Suprapubic skin (tissue), 4 donors: Measurements from ENCODE around the gene SEC14L2. TPM values are rescaled to one million over a fixed set of nuclear protein-coding genes. Genes with fewer than 3 reads are reported as not detected.

ENCODE experiments used
- DNase-seq, 2 donors: peaks; one replicate each; pipeline ENCODE4 v3.0.0-alpha.2; 2019; ENCODE audit warnings: low spot score in 2 of 2
- H3K27ac ChIP-seq: fragments of 200-600 bp; sonication (generic); one replicate; pipeline ENCODE4 v1.5.1; 2019
- H3K27me3 ChIP-seq: fragments of 200-600 bp; sonication (generic); one replicate; pipeline ENCODE4 v1.5.1; 2019
- H3K36me3 ChIP-seq: fragments of 200-600 bp; sonication (generic); one replicate; pipeline ENCODE4 v1.5.1; 2019
- H3K4me1 ChIP-seq: fragments of 200-600 bp; sonication (generic); one replicate; pipeline ENCODE4 v1.5.1; 2019
- H3K4me3 ChIP-seq: fragments of 200-600 bp; sonication (generic); one replicate; pipeline ENCODE4 v1.5.1; 2019; ENCODE audit warnings: mild to moderate bottlenecking
- H3K9me3 ChIP-seq: fragments of 200-600 bp; sonication (generic); one replicate; pipeline ENCODE4 v1.5.1; 2019
- CTCF ChIP-seq, 2 donors: fragments of 200-600 bp in 1 of 2; fragments of 450-650 bp in 1 of 2; sonication (generic) in 1 of 2; IDR thresholded peaks; one replicate each; pipeline ENCODE4 v1.5.1; 2016 to 2019; ENCODE audit warnings: antibody characterized with exemption in 2 of 2, mild to moderate bottlenecking in 1 of 2, moderate library complexity in 1 of 2
- EP300 ChIP-seq: sonication (generic); formaldehyde crosslinking; IDR thresholded peaks from one replicate; pipeline ENCODE4 v1.6.1; 2017; ENCODE audit warnings: antibody characterized with exemption
- POLR2A ChIP-seq, 2 donors: fragments of 450-650 bp; IDR thresholded peaks; one replicate each; pipeline ENCODE4 v1.6.1; 2017; ENCODE audit warnings: antibody characterized with exemption in 2 of 2, mild to moderate bottlenecking in 2 of 2, moderate library complexity in 2 of 2
- POLR2AphosphoS5 ChIP-seq, 3 donors: sonication (generic); formaldehyde crosslinking; IDR thresholded peaks; one replicate each; pipeline ENCODE4 v1.6.1; 2017; ENCODE audit warnings: antibody characterized with exemption in 3 of 3
- WGBS: methylation state at CpG from one replicate; pipeline ENCODE4 v1.1.5; 2018; 5-methylcytosine and 5-hydroxymethylcytosine counted together
- total RNA-seq, 4 donors: library from RNA; depleted of rRNA; stranded (reverse); fragments of >200 nt; gene quantifications; one replicate each; pipeline ENCODE4 v1.1.0, GENCODE V29; 2016

SEC14L2 gene
- 10 to 100 TPM in 3 of 4 donors, 1 to 10 TPM in 1; 8.9 to 19.9 (median 13.5) TPM for total RNA-seq

DNA sequence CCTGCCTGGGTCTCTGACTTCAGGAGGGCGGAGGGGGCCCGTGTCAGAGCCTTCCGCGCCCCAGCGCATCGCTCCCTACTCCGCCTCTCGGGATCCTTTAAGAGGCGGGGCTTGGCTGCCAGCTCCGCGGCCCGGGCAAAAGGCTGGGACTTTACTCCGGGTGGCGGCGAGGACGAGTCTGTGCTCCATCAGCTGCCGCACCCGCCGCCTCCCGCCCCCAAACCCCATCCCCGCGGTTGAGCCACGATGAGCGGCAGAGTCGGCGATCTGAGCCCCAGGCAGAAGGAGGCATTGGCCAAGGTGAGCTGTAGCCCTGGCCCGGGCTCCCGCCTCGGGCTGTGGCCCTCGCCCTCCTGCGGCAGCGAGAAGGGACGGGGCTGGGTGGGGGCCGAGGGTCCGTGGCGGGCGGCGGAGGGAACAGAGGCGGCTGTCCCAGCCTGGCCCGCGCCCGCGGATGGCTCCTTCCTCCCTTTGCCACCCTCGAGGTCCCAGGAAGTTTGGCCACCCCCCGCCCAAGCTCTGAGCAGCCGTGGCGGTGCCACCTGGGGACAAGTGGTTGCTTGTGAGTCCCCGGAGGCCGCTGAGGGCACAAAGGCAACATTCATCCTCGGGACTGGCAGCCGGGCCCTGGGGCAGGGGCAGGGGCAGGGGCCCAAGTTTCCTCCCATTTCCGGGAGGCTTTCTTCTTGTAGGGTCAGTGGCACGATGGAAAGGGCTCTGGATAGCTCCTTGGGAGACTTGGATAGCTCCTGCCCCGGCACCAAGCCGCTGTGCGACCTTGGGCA is at the start of gene SEC14L2:
TSS of gene SEC14L2 (plus strand) at position 148 of the 785 bp plus-strand sequence. CDS start at position 247, 99 bp downstream.
- peak within 1 kb of the TSS; percentile 71 for H3K27ac ChIP-seq
- peak; percentile 81 to 89 for DNase-seq
- H3K4me3 ChIP-seq: peak within 1 kb of the TSS; percentile 64
- peaks cover 38% of the 10 kb centered on the region for H3K4me1 ChIP-seq
- WGBS: 0% methylated on average over 21 of the region's 56 CpGs
- TF ChIP-seq POLR2AphosphoS5 (IDR thresholded peaks at IDR 0.05): no peak
- no peak for TF ChIP-seq EP300
- TF ChIP-seq CTCF (IDR thresholded peaks at IDR 0.05): no peak
- no peak for TF ChIP-seq POLR2A (IDR thresholded peaks at IDR 0.05)
- H3K9me3 ChIP-seq: no peaks in the 10 kb centered on the region
- H3K36me3 ChIP-seq: no peaks in the 10 kb centered on the region
- H3K27me3 ChIP-seq: no peaks in the 10 kb centered on the region

- Histone ChIP-seq H3K9me3 (no peaks in the 10 kb centered on the region), H3K27me3 (no peaks in the 10 kb centered on the region), H3K27ac (no peak overlapping the region), H3K36me3 (peaks cover 86% of the 10 kb centered on the region), H3K4me3 (no peak overlapping the region), H3K4me1 (peaks cover 8% of the 10 kb centered on the region)
- TF ChIP-seq CTCF (IDR thresholded peaks at IDR 0.05) (no peak), EP300 (no peak), POLR2A (IDR thresholded peaks at IDR 0.05) (no peak), POLR2AphosphoS5 (IDR thresholded peaks at IDR 0.05) (no peak)
- DNase-seq: no peak
- WGBS: 70% methylated on average over 5 of the region's 5 CpGs
These were observed 49.4 kb upstream of the SEC14L2 start for GRCh38 chr22:30347255-30347892.

- H3K4me1 ChIP-seq: peaks cover 8% of the 10 kb centered on the region
- no peaks in the 10 kb centered on the region for H3K9me3 ChIP-seq
- no peak for DNase-seq
- no peak overlapping the region for H3K4me3 ChIP-seq
- peak overlapping the region; percentile 23 for H3K27ac ChIP-seq
- TF ChIP-seq EP300 (no peak), POLR2A (IDR thresholded peaks at IDR 0.05) (no peak), CTCF (IDR thresholded peaks at IDR 0.05) (no peak), POLR2AphosphoS5 (IDR thresholded peaks at IDR 0.05) (no peak)
- WGBS: 68% methylated on average over 4 of the region's 4 CpGs
- peaks cover 83% of the 10 kb centered on the region for H3K36me3 ChIP-seq
- no peaks in the 10 kb centered on the region for H3K27me3 ChIP-seq
These were observed 48.4 kb upstream of the SEC14L2 start for GRCh38 chr22:30348404-30348803.

DNA sequence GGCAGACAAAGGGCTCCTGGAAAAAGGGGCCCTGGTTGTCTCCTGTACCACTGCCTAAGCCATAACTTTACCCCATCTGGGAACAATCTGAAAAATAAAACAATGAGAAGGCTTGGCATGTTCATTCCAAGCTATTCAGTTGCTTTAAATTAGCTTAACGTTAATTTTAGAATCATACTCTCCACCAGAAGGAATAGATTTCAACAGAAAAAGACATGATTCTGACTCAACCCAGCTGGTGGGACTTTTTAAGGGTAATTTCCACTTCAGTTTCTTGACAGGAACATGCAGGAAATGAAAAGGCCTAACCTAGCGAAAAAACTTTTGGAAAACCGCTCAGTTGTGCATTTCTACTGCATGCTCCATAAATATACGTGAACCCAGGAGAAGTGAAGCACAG is 48.0 kb upstream of the SEC14L2 start:
- no peak overlapping the region for H3K4me3 ChIP-seq
- DNase-seq: no peak
- whole genome bisulfite sequencing: 61% methylated on average over 4 of the region's 4 CpGs
- no peak for TF ChIP-seq POLR2A (IDR thresholded peaks at IDR 0.05)
- TF ChIP-seq CTCF (IDR thresholded peaks at IDR 0.05): no peak
- TF ChIP-seq POLR2AphosphoS5 (IDR thresholded peaks at IDR 0.05): no peak
- no peak for TF ChIP-seq EP300
- H3K4me1 ChIP-seq: peaks cover 10% of the 10 kb centered on the region
- H3K36me3 ChIP-seq: peaks cover 79% of the 10 kb centered on the region
- H3K9me3 ChIP-seq: no peaks in the 10 kb centered on the region
- H3K27ac ChIP-seq: peak overlapping the region; percentile 23
- no peaks in the 10 kb centered on the region for H3K27me3 ChIP-seq

GRCh38 chr22:30351226-30351625 is 45.6 kb upstream of the SEC14L2 start:
- no peak overlapping the region for H3K27ac ChIP-seq
- H3K9me3 ChIP-seq: no peaks in the 10 kb centered on the region
- peaks cover 35% of the 10 kb centered on the region for H3K4me1 ChIP-seq
- WGBS: 81% methylated on average over 3 of the region's 3 CpGs
- H3K27me3 ChIP-seq: no peaks in the 10 kb centered on the region
- H3K4me3 ChIP-seq: no peak overlapping the region
- TF ChIP-seq POLR2A (IDR thresholded peaks at IDR 0.05) (no peak), EP300 (no peak), POLR2AphosphoS5 (IDR thresholded peaks at IDR 0.05) (no peak), CTCF (IDR thresholded peaks at IDR 0.05) (no peak)
- peaks cover 55% of the 10 kb centered on the region for H3K36me3 ChIP-seq
- no peak for DNase-seq
